ENCODE data around the gene POLR3H.

The POLR3H gene

DNA sequence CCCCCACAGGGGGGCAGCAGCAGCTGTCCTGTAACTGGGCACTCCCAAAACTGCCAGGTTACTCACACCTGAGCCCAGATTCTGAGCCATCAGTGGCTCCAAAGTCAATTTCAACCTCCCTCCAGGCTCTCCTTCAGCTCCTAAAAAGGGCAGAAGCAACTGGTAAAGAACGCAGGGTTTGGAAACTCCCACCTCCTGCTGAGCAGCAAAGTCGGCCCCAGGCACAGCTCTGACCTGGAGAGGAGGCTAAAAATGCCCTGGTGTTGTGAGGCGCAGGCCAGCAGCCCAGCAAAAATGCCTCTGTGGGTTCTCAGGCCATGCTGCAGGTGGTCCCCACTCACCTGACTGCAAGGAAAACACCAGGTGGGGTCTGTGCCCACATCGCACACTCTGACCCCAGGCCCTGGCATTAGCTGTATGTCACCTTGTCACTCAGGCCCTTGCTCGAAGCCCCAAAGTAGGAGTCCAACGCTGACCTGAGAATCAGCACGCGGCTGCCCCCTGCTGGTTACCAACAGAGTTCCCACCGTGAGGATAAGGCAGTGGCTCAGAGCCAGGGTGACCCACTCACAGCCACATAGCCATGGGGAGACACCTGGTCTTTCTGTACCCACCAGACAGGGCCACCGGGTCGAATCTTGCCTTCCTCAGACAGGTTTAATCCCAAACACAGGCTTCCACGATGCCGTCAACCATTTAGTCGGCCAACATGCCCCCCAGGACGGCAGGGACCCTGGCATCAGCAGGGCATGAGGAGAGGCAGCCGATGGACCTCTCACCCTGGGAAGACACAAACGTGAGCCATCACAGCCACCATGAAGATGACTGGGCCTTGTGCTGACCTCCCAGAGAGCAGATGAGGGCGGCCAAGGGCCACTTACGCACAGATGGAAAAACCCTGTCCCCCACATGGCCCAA, 11.1 kb downstream of the POLR3H start:
- FAIRE-seq, result no peak

DNA sequence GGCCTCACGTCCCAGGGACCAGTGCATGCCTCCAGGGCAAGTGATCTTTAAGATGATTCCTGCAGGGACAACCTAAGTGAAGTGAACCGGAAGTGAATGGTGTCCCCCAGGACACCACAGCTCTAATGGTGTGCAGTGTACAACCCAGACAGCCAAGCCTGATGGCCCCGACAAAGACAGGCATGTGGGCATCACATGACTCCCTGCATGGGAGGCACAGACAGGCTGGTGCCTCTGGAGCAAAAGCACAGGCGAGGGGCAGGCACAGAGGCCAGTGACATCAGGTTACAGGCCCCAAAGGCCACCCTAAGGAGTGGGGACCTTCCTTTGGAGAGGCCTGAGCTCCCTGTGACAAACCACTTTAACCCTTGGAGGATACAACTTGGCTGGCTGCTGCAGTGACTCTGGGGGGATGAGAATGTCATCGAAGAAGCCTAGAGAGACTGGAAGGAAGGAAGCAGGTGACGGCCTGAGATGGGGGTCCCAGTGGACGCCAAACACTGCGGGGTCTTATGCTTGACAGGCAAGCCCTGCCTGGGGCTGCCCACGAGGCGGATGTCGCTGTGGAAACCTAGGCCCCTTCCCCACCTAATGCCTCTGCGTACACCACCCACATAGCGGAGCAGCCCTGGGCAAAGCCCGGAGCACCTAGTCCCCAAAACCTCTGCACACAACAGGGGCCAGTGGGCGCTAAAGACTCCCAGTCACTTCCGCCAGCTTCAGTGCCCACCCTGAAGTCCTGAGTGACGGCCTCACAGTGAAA, 12.4 kb downstream of the POLR3H start:
- FAIRE-seq, result no peak

DNA sequence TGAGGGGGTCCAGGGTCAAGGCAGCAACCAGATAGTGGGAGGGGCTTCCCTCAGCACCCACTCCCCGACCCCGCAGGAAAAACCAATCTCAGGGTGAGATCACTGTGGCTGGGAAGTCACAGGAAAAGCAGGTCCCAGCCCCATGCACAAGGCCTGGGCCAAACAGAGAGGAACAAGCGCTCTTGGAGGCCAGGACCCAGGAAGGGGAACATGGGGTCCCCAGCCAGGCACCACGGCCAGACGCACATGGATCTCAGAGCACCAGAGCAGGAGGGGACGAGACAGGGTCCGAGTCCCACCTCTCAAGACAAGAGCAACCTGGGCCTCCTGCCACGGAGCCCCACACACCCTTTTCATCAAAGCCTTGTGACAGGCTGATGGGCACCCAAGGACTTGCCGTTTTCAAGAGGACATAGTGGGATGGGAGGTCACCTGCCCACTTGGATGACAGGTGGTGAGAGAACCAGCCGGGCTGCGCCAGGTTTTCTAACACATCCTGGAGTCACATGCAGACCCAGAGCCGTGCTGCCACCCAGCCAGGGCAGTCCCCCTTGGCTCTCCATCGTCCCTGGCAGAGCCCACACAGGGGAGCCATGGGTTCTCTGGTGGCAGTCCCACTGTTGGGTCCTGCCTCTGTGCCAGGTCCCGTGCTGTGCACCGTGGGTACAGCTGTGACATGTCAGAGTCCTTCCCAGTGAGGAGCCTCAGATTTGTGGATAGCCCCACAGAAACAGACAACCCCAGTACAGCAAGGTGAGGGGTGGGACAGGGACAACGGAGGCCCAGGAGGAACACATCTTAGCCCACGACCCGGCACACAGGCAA, 13.2 kb downstream of the POLR3H start:
- FAIRE-seq, result no peak

DNA sequence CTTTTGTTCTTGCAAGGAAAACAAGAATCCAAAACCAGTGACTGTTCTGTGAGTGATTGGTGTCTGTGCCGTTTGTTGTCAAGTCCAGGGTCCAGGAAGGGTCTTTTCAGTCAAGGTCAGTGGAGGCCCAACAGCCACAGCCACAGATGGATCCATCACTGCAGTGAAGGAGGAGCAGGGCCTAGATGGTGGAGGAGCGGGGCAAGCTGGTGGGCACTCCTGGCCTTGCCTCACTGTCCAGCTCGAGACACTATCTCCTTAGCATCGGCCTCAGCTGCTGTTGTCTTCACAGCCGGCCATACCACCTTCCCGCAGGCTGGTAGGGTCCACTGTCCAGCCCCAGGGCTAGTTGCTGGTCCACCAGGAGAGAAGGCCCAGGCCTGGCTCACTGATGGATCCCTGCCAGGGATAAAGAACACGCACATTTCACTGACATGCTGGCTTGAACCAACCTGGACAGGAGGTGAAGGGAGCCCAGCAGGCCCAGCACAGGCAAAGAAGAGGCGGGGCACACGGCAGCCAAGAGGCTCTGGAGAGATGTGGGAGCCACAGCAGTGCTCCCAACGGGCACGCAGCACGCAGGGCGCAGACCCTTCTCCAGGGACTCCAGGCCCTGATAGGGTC, 15.2 kb downstream of the POLR3H start:
- FAIRE-seq, result no peak

DNA sequence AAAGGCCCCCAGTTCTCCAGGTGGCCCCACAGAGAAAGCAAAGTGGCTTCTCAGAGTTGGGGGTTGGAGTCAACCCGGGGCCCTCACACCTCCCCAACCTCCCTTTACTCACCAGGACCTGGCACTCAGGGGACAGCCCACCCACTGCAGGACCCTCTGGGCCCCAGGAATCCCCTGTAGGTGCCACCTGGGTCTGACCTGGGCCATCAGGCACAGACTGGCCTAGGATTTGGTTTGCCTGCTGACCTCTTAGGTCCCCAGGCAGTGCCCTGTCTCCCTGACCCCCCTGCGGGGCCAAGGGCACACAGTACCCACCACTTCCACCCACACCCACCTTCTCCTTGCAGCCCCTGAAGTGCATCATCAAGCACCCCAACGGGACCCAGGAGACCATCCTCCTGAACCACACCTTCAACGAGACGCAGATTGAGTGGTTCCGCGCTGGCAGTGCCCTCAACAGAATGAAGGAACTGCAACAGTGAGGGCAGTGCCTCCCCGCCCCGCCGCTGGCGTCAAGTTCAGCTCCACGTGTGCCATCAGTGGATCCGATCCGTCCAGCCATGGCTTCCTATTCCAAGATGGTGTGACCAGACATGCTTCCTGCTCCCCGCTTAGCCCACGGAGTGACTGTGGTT, 16.0 kb downstream of the POLR3H start:
- FAIRE-seq, result no peak

DNA sequence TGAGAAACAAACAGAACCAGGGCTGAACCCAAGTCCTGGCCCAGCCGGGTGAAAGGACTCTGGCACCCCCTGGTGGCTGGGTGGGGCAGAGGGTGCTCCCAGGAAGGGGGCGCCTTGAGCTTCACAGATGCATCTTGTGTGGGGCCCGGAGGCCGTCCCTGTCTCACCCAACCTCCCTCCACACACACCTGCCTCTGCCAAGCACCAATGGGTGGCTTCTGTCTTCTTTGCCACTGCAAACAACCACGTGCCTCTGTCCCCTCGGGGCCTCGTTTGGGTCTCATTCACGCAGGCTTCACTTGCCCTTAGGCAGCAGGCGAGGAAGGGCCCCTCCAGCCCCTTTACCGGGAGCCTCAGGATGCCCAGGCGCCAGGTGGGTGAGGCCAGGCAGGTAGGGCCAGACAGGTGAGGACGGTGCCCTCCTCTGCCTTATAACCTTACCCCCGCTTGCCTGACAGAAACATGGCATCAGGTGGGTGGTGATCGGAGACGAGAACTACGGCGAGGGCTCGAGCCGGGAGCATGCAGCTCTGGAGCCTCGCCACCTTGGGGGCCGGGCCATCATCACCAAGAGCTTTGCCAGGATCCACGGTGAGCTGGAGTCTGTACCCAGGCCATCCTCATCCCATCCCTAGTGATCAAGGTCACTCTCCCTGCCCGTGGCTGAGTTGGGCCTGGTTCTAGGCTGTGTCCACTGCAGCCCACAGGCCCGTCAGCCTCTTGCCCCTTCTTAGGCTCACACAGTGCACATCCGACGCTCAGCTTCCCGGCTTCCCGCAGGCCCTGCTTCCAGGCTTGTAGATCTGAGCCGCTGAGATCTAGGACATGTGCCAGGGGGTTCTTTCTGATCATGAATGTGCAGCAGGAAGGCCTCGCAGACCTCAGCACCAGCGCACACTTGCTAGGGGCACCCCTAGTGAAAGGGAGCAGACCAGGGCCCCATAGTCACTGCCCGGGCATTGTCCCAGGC, 17.2 kb downstream of the POLR3H start:
- FAIRE-seq, result no peak

DNA sequence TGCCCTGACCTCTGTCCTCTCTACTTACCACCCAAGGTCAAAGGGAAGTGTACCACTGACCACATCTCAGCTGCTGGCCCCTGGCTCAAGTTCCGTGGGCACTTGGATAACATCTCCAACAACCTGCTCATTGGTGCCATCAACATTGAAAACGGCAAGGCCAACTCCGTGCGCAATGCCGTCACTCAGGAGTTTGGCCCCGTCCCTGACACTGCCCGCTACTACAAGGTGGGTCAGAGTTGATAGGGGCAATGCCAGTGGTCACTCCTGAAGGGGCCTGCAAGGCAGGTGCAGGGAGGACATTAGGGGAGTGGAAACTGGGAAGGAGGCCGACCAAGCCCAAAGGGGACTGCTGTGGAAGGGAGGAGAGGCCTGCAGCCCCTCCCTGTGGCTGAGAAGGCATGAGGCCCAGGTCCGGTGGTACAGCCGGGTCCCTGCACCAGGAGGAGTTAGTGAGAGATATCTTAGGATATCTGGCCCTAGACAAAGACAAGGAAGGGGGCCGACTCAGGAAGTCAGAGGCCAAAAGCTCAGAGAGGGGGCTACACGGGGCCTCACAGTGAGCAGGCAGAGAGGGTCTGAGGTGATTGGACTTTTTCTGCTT, 17.9 kb downstream of the POLR3H start:
- FAIRE-seq, result no peak

DNA sequence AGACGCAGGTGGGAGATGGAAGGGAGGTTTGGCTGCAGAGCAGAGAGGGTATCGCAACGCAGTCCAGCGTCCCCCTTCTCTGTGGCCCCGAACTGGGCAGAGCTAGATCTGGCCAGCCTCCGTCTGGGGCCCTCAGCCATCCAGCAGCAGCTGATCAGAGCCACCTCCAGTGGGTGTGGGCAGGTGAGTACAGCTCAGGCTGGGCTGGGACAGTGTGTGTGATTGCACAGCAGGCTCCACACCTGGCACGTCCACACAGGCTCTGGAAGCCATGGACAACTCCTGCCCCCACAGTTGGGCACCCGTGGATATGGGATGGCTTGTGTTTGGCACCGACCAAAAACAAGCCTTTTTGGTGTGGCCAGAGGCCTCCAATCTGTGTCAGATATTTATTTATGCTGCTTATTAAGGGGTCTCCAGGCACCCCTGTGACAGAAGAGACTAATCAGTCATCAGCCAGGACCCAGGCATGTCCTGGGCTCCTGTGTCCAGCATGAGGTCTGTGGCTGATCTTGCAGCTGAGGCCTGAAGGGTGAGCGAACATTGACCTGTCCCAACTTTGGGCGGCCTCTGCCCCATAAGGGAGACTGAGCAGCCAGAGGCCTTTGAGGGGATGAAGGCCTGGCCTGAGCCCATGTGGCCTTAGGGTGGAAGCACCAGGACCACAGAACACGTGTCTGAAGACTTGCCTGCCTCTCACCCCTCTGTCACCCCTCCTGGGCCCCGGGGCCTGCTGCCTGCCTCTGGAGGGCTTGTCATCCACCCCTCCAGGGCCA, 18.6 kb downstream of the POLR3H start:
- no peak for FAIRE-seq

DNA sequence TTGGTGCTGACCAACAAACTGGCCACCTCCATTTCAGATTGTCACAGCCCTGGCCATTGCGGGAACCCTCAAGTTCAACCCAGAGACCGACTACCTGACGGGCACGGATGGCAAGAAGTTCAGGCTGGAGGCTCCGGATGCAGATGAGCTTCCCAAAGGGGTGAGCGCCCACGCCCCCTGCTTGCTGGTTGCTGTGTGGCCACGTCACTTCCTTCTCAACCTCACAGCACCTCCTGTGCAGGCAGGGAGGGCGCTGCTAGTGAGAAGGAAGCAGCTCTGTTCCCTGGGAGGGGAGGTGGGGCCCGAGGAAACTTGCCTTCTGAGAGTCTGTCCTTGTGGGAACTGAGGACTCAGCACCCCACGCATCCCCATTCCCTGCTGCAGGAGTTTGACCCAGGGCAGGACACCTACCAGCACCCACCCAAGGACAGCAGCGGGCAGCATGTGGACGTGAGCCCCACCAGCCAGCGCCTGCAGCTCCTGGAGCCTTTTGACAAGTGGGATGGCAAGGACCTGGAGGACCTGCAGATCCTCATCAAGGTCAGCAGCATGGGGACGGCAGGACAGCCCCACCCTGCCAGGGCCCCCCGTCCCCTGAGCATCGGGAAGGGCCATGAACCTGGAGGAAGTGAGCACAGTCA, 19.3 kb downstream of the POLR3H start:
- no peak for FAIRE-seq

DNA sequence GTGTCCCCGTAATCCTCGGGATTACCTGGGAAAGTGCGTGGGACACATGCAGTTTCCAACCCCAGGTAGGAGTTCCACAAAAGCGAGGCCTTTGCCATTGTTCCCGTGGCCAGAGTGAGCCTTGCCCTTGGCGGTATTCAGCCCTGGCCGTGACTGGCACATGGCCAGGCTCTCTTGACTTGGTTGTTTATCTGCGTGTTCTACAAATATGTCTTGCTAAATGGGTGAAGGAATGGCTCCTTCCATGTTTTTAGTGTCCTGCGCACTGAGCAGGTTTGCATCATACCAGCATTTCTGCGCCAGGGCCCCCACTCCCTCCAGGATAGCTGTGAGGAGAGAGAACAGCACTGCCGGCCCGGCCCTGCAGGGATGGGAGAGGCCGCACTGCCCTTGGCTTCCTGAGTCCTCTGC, 20.0 kb downstream of the POLR3H start:
- no peak for FAIRE-seq

DNA sequence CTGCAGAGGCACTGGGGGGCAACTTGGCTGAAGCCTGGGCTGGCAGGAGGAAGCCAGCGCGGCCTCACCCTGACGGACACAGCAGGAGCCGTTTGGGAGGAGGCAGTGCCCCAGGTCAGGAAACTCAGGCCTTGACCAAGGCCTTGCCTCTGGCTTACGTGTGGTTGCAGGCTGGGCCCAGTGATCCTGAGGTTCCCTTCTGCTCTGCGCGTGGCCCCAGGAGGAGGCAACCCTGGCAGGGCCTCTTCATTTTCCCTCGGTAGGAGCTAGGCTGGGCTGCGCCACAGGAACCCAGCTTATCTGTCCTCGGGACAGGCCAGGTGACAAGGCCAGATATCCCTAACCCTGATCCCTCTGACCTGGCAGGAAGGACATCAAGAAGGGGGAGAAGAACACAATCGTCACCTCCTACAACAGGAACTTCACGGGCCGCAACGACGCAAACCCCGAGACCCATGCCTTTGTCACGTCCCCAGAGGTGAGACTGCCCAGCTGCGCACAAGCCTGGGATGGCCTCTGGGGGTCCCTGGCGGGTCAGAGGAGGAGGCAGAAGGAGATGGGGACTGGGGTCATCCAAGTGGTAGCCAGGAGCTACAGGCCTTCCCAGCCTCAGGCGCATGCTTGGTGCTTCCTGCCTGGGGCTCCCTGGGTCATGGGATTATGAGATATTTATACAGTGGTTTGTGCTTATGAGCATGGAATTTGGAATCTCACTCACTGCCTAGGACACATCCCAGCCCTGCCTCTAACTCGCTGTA, 20.6 kb downstream of the POLR3H start:
- no peak for FAIRE-seq

DNA sequence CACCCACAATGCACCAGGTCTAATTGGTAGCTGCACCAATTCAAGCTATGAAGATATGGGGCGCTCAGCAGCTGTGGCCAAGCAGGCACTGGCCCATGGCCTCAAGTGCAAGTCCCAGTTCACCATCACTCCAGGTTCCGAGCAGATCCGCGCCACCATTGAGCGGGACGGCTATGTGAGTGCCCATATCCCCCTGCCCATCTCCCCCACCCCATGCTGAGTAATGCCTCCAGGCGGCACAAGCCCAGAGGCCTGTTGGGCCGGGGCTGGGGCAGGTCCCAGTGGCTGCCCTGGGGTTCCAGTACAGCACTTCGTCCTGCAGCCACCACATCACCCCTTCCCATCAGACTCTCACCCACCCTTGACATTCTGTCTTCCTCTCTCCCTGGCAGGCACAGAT, 21.5 kb downstream of the POLR3H start:
- FAIRE-seq, result no peak

DNA sequence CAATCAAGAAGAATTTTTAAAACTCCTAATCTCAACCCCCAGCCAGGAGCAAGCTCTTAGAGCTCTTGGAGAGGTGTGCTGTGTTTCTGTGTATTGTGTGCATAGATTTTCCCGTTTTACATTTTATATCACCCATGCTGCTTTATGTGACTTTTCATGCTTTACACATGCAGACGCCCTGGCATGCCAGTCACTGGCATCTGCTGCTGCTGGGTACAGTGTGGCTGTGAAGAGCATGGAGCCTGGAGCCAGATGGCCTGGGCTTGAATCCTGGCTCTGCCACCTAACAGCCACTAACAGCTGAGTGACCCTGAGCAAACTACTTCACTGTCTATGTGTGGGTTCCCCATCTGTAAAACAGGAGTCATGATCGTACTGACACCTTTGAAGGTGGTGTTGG, 23.1 kb downstream of the POLR3H start:
- FAIRE-seq, result no peak

DNA sequence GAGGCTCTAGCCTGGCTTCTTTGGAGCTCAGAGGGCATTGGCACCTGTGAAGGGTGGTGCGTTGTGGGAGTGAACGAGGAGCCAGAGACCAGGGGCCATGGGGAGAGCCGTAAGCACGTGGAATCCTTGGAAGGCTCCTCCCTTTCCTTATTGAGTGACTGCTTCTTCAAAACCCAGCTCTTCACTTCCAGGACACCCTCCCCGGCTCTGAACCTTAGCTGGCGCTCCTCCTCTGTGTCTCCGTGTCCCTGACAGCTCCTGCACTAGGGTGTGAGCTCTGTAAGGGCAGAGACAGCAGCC, 26.3 kb downstream of the POLR3H start:
- no peak for FAIRE-seq

DNA sequence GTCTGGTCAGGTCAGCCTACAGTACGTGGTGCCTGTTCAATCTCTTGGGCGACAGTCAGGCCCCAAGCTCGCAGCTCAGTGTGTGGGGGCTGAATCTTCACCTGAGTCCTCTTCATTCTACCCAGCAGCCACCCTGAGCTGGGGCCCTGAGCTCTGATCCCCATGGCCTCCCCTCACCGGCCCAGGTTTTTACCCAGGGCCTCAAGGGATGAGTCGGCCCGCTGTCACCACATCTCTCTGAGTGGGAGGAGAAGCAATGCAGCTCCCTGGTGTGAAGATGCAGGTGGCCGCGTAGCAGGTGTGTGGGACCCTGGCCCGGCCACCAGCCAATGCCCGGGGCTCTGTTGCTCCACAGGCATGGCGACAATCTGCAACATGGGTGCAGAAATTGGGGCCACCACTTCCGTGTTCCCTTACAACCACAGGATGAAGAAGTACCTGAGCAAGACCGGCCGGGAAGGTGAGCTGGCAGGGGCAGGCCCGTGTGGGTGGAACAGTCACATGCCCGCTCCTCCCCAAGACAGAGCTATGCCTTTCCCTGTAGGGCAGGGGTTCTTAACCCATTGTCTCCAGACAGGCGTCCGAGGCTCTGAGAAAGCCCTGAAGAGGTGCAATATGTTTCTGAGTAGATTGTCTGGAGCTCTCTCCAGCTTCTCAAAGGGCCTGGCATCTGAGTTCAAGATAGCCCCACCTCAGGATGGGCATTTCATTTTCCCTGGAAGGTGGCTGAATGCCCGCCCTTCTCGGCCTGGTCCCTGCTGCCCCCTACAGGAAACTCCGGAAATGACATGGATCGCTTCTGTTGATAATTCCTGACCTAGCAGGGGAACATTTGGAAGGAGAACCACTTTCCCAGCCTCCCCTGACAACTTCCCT, 26.9 kb downstream of the POLR3H start:
- FAIRE-seq, result no peak

DNA sequence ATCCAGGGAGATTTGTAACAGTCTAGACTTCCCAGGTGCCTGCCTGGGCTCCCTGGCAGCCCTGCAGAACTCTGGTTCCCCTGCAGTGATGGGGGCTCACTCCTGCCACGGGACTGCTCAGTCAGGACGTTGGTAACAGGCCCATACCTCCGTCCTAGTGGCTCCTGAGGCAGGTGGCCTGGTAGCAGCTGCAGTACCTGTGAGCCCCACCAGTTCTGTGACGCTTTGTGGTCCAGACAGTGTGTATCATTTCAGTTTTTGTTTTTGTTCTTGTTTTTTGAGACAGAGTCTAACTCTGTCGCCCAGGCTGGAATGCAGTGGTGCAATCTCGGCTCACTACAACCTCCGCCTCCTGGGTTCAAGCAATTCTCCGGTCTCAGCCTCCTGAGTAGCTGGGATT, 27.8 kb downstream of the POLR3H start:
- FAIRE-seq, result no peak

DNA sequence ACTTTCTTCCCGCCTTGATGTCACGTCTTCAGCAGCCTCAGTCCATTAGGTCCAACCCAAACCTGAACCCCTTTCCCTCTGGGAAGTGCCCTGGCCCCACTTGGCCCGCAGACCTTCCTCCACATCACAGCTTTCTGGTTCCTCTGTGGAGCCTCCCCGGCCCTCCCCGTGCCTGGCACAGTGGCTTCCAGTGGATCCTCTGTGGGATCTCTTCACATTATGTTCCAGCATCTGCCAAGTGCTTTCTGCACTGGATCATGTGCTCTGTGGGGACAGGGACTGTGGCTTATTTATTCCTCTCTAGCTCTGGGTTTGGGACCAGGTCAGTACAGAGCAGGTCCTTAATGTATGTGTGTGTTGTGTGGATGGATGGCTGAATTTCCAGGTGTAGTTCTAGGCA, 30.9 kb downstream of the POLR3H start:
- no peak for FAIRE-seq
